Psoas muscle (tissue), 8 donors: ENCODE data around the gene STARD3. TPM values are rescaled to one million over a fixed set of nuclear protein-coding genes. Genes with fewer than 3 reads are reported as not detected.

Experiments
- ATAC-seq, 4 donors: fragments of 200-7000 bp; cut with Tn5 transposase; one replicate each; pipeline ENCODE4 v1.9.1; 2020; ENCODE audit warnings: moderate library complexity in 3 of 4, mild to moderate bottlenecking in 2 of 4
- DNase-seq, 2 donors: peaks; one replicate each; pipeline ENCODE4 v3.0.0-alpha.2; 2020
- H3K27ac ChIP-seq: fragments of 200-600 bp; one replicate; pipeline ENCODE4 v1.8.0; 2022
- H3K27me3 ChIP-seq, 3 donors: fragments of 200-600 bp in 1 of 3; one replicate each; pipeline versions ENCODE4 v1.6.1 to v1.8.0; 2013 to 2022; ENCODE audit warnings: low read length in 2 of 3, mild to moderate bottlenecking in 2 of 3, moderate library complexity in 1 of 3; ENCODE audit not compliant: insufficient read depth in 3 of 3
- H3K36me3 ChIP-seq, 2 donors: fragments of 200-600 bp in 1 of 2; one replicate each; pipeline versions ENCODE4 v1.6.1 to v1.8.0; 2013 to 2022; ENCODE audit warnings: low read depth in 1 of 2, mild to moderate bottlenecking in 1 of 2, moderate library complexity in 1 of 2; ENCODE audit not compliant: insufficient read depth in 1 of 2
- H3K4me1 ChIP-seq: fragments of 200-600 bp; one replicate; pipeline ENCODE4 v1.8.0; 2022
- H3K4me3 ChIP-seq: fragments of 200-600 bp; one replicate; pipeline ENCODE4 v1.8.0; 2022; ENCODE audit warnings: mild to moderate bottlenecking
- H3K9me3 ChIP-seq: fragments of 200-600 bp; one replicate; pipeline ENCODE4 v1.8.0; 2022
- CTCF ChIP-seq: fragments of 200-600 bp; IDR thresholded peaks from one replicate; pipeline ENCODE4 v1.8.0; 2022; ENCODE audit warnings: antibody characterized with exemption
- WGBS, 3 donors: extraction: QIAGEN DNeasy Blood & Tissue Kit; methylation state at CpG; one replicate each; pipeline versions ENCODE4 v1.1.6 to v1.1.7; 2013; 5-methylcytosine and 5-hydroxymethylcytosine counted together
- intact Hi-C, 2 donors: fragments of 100-400 bp; cut with DNase I; formaldehyde crosslinking; loops; one replicate each; pipeline versions ENCODE4 v1.11.0 to v1.14.2; 2022
- polyA plus RNA-seq, 3 donors: library from polyadenylated mRNA; stranded (reverse); fragments of 200-250 nt; gene quantifications; one replicate each; pipeline ENCODE4 v1.2.3, GENCODE V29; 2013
- total RNA-seq, 4 donors: library from RNA; stranded (reverse); fragmentation: NEBNext Ultra II Directional in 2 of 4; extraction: Animal tissue kit (Norgen Biotek cat#: 25700) in 2 of 4; gene quantifications; one replicate each; pipeline versions ENCODE4 v1.2.1 to v1.2.4, GENCODE V29; 2021 to 2023
- donor health status: healthy with polysubstance abuse.
- donor health status: DM: no; HTN: no; CAD: no; lungs with moderate emphysema.
- donor health status: Bipolar disorder and iron deficiency.
- donor health status: healthy.
- donor health status: DM: yes; HTN: yes; CAD: no.
- donor health status: DM: no; HTN: no; CAD: no.
- donor health status: DM: no; HTN: no; CAD: no.
- donor health status: DM: yes; HTN: yes; CAD: no.

Gene STARD3
- total and polyA plus RNA-seq, 7 donors, result 22.5 to 62.8 (median 32.6) TPM

- Histone ChIP-seq H3K9me3 (no peaks in the 10 kb centered on the region), H3K4me3 (no peak overlapping the region), H3K4me1 (peaks cover 72% of the 10 kb centered on the region), H3K36me3 (no peaks in the 10 kb centered on the region), H3K27ac (peak overlapping the region; percentile 89), H3K27me3 (no peaks in the 10 kb centered on the region)
- no peak for TF ChIP-seq CTCF
- intact Hi-C loops, result loop anchor here in 1 of 2 donors (5.0 kb wide), 1 partner anchor 57 kb away; the partner anchor contains the start of gene MIEN1
- peak in 1 of 2 donors; percentile 51 for DNase-seq
- no peak for ATAC-seq
- 67 to 80% (median 67%) methylated on average over 10 of the region's 10 CpGs for WGBS, 3 donors
Observed at GRCh38 chr17:39675390-39676082, 38.6 kb downstream of the STARD3 start.

- intact Hi-C loops, result loop anchor here in 1 of 2 donors (5.0 kb wide), 1 partner anchor 56 kb away; the partner anchor contains the start of gene MIEN1
- peak overlapping the region; percentile 89 for H3K27ac ChIP-seq
- DNase-seq (peak in 1 of 2 donors; percentile 86), ATAC-seq (peak in 2 of 4 donors; percentile 25 to 42)
- H3K27me3 ChIP-seq, result no peaks in the 10 kb centered on the region
- WGBS, 3 donors, result 36 to 48% (median 38%) methylated on average over 5 to 7 of the region's 7 CpGs
- H3K36me3 ChIP-seq, result peaks cover 2 to 4% of the 10 kb centered on the region in 2 donors
- TF ChIP-seq CTCF, result no peak
- no peak overlapping the region for H3K4me3 ChIP-seq
- H3K4me1 ChIP-seq, result peaks cover 64% of the 10 kb centered on the region
- no peaks in the 10 kb centered on the region for H3K9me3 ChIP-seq
Observed at GRCh38 chr17:39676198-39676819, 39.4 kb downstream of the STARD3 start.

DNA sequence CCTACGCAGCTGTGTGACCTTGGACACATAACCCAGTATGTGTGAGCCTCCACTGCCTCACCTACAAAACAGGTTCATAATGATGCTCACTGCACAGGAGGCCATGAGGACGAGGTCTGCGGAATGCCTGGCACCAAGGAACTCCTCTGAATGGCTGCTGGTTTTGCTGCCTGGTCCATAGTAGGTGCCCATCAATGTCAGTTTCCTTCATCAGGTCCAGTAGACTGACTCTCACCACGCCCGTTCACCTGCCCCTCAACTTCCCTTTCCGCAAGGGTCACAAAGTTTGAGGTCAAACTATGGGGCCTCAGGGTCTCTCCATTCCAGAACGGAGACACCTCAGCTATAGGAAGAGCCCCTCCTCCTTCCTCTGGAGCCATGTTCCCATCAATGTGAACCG lies 40.1 kb downstream of the STARD3 start:
- no peaks in the 10 kb centered on the region for H3K27me3 ChIP-seq
- H3K9me3 ChIP-seq, result no peaks in the 10 kb centered on the region
- H3K36me3 ChIP-seq, result peaks cover 2 to 4% of the 10 kb centered on the region in 2 donors
- peak overlapping the region; percentile 34 for H3K4me3 ChIP-seq
- intact Hi-C loops, result loop anchor here in 1 of 2 donors (5.0 kb wide), 1 partner anchor 55 kb away; the partner anchor contains the start of gene MIEN1
- no peak for TF ChIP-seq CTCF
- peak in 1 of 2 donors; percentile 23 for DNase-seq
- no peak for ATAC-seq
- 50 to 64% (median 51%) methylated on average over 8 of the region's 8 CpGs for WGBS, 3 donors
- H3K4me1 ChIP-seq, result peaks cover 60% of the 10 kb centered on the region
- peak overlapping the region; percentile 89 for H3K27ac ChIP-seq

DNA sequence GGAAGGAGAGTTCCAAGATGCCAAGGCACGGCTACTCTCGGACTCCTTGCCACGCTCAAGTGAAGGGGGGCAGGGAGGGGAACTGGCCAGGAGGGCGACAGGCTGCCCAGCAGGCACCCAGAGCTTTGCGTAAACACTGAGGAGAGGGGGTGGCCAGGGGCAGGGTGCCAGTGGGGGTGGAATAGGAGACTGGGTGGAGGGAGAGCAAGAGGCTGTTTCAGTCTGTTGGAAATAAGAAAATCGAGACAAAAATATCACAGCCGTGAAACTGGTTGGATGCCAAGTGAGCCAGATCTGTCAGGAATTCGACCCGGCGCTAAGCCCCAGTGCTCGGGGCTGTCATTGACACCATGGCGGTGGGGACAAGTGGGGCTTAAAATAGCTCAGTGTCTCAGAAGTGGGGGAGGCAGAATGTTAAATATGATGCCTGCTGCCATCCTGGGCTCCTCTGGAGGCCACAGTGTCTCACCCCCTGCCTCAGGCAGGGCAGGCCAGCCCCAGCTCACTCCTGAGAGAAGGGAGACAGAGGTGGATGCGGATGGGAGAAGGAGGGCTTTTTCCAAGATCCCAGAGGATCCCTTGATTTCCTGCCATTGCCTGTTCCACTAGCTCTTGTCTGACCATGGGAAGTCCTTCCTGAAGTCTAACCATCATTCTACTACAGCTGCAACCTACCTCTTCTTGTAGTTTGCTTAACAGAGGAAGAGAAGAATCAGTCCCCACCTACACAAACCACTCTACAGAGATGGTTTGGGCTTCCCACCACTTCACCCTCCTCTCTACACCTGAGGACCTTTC lies 40.8 kb downstream of the STARD3 start:
- intact Hi-C loops, result loop anchor here in 1 of 2 donors (5.0 kb wide), 1 partner anchor 55 kb away; the partner anchor contains the start of gene MIEN1

More for the DNA sequence above, 40.8 kb downstream of the STARD3 start:
- Histone ChIP-seq H3K36me3 (peaks cover 2 to 4% of the 10 kb centered on the region in 2 donors), H3K9me3 (no peaks in the 10 kb centered on the region), H3K4me1 (peaks cover 60% of the 10 kb centered on the region), H3K4me3 (peak overlapping the region; percentile 34), H3K27ac (peak overlapping the region; percentile 89), H3K27me3 (no peaks in the 10 kb centered on the region)
- no peak for TF ChIP-seq CTCF
- DNase-seq (peak; percentile 75 to 91), ATAC-seq (peak; percentile 88 to 94 (median 92))
- 26 to 37% (median 26%) methylated on average over 13 of the region's 13 CpGs for WGBS, 3 donors
